ENCODE data around the gene PGAP6.
"Not testable (repeated sequence)": the region's sequence is repeated elsewhere in the genome, so short reads cannot be mapped to it uniquely, and the experiment has no call there.

PGAP6 gene

GRCh38 chr16:342455-343213 is 39.1 kb downstream of the PGAP6 start:
- DNase-seq (ENCODE audit: low read depth), result no peak
- TF ChIP-seq, protein P1, sequence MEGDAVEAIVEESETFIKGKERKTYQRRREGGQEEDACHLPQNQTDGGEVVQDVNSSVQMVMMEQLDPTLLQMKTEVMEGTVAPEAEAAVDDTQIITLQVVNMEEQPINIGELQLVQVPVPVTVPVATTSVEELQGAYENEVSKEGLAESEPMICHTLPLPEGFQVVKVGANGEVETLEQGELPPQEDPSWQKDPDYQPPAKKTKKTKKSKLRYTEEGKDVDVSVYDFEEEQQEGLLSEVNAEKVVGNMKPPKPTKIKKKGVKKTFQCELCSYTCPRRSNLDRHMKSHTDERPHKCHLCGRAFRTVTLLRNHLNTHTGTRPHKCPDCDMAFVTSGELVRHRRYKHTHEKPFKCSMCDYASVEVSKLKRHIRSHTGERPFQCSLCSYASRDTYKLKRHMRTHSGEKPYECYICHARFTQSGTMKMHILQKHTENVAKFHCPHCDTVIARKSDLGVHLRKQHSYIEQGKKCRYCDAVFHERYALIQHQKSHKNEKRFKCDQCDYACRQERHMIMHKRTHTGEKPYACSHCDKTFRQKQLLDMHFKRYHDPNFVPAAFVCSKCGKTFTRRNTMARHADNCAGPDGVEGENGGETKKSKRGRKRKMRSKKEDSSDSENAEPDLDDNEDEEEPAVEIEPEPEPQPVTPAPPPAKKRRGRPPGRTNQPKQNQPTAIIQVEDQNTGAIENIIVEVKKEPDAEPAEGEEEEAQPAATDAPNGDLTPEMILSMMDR (conservative IDR thresholded peaks at IDR 0.05; ENCODE audit: control insufficient read depth, insufficient read depth, low read depth, low read length), result no peak

DNA sequence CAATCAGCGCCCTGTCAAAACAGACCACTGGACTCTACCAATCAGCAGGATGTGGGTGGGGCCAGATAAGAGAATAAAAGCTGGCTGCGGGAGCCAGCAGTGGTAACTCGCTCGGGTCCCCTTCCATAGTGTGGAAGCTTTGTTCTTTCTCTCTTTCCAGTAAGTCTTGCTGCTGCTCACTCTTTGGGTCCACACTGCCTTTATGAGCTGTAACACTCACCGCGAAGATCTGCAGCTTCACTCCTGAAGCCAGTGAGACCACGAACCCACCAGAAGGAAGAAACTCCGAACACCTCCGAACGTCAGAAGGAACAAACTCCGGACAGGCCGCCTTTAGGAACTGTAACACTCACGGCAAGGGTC is 39.8 kb downstream of the PGAP6 start:
- H3K4me3 ChIP-seq (ENCODE audit: control insufficient read depth, low read depth, low read length); DNase-seq (ENCODE audit: low read depth): not testable (repeated sequence)

More at GRCh38 chr16:342455-343213, 39.1 kb downstream of the PGAP6 start:
- H3K4me3 ChIP-seq (ENCODE audit: control insufficient read depth, low read depth, low read length), result no peak overlapping the region

- H3K4me3 ChIP-seq (ENCODE audit: control insufficient read depth, low read depth, low read length); DNase-seq (ENCODE audit: low read depth): not testable (repeated sequence)
These were observed 40.4 kb downstream of the PGAP6 start for GRCh38 chr16:341095-341973.

DNA sequence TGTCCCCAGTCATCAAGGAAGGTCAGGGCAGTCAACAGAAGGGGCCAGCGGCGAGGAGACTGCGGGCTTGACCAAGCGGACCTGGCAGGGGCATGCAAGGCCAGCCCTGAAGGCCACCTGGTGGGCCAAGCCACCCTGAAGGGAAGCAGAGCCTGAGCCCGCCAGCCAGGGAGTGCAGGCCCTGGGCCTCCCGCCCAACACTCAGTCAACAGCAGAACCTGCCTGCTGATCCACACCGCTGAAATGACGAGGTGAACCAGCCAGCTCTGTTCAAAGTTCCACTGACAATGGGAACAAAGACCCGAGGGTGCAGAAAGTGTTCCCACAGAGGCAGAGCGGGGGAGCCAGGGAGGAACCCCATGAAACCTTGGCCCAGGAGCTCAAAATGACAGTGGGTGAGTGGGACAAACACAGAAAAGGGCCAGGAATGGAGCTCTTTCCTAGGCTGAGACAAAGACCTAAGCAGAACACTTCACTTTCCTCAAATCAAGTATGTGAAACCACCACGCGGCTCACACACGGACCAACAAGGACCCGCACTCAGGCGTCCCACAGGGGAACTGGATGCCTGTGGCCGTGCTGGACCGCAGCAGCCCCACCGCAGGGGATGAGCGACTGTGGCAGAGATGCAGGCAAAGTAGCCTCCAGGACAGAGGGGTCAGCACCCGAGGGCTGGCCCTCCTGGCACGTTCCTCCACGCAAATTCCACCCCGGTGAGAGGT is 41.2 kb downstream of the PGAP6 start:
- no peak overlapping the region for H3K4me3 ChIP-seq (ENCODE audit: control insufficient read depth, low read depth, low read length)
- TF ChIP-seq, protein P1 (conservative IDR thresholded peaks at IDR 0.05; ENCODE audit: control insufficient read depth, insufficient read depth, low read depth, low read length), result no peak
- no peak for DNase-seq (ENCODE audit: low read depth)

GRCh38 chr16:339680-340079 is 42.1 kb downstream of the PGAP6 start:
- TF ChIP-seq, protein P1 (conservative IDR thresholded peaks at IDR 0.05; ENCODE audit: control insufficient read depth, insufficient read depth, low read depth, low read length), result no peak
- no peak overlapping the region for H3K4me3 ChIP-seq (ENCODE audit: control insufficient read depth, low read depth, low read length)

GRCh38 chr16:337975-338575 is 43.7 kb downstream of the PGAP6 start:
- no peak for DNase-seq (ENCODE audit: low read depth)
- TF ChIP-seq, protein P1 (conservative IDR thresholded peaks at IDR 0.05; ENCODE audit: control insufficient read depth, insufficient read depth, low read depth, low read length), result no peak
- no peak overlapping the region for H3K4me3 ChIP-seq (ENCODE audit: control insufficient read depth, low read depth, low read length)

More at GRCh38 chr16:339680-340079, 42.1 kb downstream of the PGAP6 start:
- DNase-seq (ENCODE audit: low read depth), result no peak

DNA sequence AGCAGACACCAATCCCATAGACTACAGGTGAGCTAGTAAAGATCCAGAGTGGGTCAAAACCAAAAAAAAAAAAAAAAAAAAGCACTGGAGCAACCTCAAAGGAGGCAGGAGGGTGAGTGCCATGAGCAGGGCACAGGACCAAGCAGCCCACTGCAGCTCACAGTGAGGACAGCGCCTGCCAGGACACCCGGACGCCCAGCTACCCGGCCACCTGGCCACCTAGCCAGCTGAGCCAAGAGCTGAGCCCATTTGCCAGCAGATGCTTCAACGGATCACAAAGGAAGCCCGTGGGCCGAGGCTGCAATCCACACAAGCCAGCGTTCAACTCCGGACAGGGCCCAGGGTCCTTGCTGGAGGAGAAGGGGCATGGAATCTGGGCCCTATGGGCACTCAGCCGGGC is 44.3 kb downstream of the PGAP6 start:
- no peak overlapping the region for H3K4me3 ChIP-seq (ENCODE audit: control insufficient read depth, low read depth, low read length)
- TF ChIP-seq, protein P1 (conservative IDR thresholded peaks at IDR 0.05; ENCODE audit: control insufficient read depth, insufficient read depth, low read depth, low read length), result no peak
- no peak for DNase-seq (ENCODE audit: low read depth)

Data from fibroblast of mammary gland (primary cell).